Measurements from ENCODE around the gene KCNN2. TPM values are rescaled to one million over a fixed set of nuclear protein-coding genes. Genes with fewer than 3 reads are reported as not detected.

KCNN2 gene
- total RNA-seq, 4 donors from 2014 or later, result 0.16 to 0.93 (median 0.25) TPM; not detected in 1

DNA sequence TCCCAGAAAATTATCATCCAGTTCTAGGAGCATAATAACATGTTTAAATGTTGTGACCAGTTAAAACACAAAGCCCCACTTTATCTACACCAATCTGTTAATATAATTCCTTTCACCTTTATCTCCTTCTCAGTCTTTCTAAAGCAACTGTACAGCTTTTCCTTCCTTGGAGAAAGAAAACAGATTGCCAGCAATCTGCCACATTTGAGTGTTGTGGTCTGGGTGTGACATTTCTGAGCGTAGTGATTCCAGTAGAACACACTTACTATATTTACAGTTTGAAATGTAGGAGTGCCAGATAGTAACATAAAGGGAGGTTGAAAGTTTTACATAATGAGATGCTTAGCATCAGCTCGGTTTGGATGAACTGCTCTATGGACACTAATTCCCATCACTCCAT lies 76.1 kb downstream of the KCNN2 start:
- no peak for ATAC-seq
- Histone ChIP-seq H3K4me1 (no peaks in the 10 kb centered on the region), H3K4me3 (no peak overlapping the region), H3K27me3 (no peaks in the 10 kb centered on the region), H3K36me3 (no peaks in the 10 kb centered on the region), H3K27ac (no peak overlapping the region), H3K9me3 (no peaks in the 10 kb centered on the region)
- in situ Hi-C loops (cut with MboI; ENCODE audit: low sequenced_read_pairs in 4 of 4), result no loop called here
- TF ChIP-seq, protein P1, sequence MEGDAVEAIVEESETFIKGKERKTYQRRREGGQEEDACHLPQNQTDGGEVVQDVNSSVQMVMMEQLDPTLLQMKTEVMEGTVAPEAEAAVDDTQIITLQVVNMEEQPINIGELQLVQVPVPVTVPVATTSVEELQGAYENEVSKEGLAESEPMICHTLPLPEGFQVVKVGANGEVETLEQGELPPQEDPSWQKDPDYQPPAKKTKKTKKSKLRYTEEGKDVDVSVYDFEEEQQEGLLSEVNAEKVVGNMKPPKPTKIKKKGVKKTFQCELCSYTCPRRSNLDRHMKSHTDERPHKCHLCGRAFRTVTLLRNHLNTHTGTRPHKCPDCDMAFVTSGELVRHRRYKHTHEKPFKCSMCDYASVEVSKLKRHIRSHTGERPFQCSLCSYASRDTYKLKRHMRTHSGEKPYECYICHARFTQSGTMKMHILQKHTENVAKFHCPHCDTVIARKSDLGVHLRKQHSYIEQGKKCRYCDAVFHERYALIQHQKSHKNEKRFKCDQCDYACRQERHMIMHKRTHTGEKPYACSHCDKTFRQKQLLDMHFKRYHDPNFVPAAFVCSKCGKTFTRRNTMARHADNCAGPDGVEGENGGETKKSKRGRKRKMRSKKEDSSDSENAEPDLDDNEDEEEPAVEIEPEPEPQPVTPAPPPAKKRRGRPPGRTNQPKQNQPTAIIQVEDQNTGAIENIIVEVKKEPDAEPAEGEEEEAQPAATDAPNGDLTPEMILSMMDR (IDR thresholded peaks at IDR 0.05 in 4 of 5, conservative IDR thresholded peaks at IDR 0.05 in 1 of 5), result no peak
- no peak for TF ChIP-seq POLR2A (IDR thresholded peaks at IDR 0.05)
- DNase-seq, result no peak
- intact Hi-C loops (cut with DNase I; ENCODE audit: low total_unique reads), result no loop called here

GRCh38 chr5:114438471-114438870 lies 76.6 kb downstream of the KCNN2 start:
- Histone ChIP-seq H3K4me3 (no peak overlapping the region), H3K9me3 (no peaks in the 10 kb centered on the region), H3K27ac (no peak overlapping the region), H3K36me3 (no peaks in the 10 kb centered on the region), H3K4me1 (no peaks in the 10 kb centered on the region), H3K27me3 (no peaks in the 10 kb centered on the region)
- intact Hi-C loops (cut with DNase I; ENCODE audit: low total_unique reads), result no loop called here
- in situ Hi-C loops (cut with MboI; ENCODE audit: low sequenced_read_pairs in 4 of 4), result no loop called here
- DNase-seq, result no peak
- ATAC-seq, result no peak
- TF ChIP-seq, protein P1 (IDR thresholded peaks at IDR 0.05 in 4 of 5, conservative IDR thresholded peaks at IDR 0.05 in 1 of 5), result no peak
- TF ChIP-seq POLR2A (IDR thresholded peaks at IDR 0.05), result no peak

- H3K4me1 ChIP-seq, result peaks cover 0 to 6% of the 10 kb centered on the region in 2 donors
- H3K36me3 ChIP-seq, result no peaks in the 10 kb centered on the region
- DNase-seq (no peak), ATAC-seq (no peak)
- no peaks in the 10 kb centered on the region for H3K27me3 ChIP-seq
- no peaks in the 10 kb centered on the region for H3K9me3 ChIP-seq
- no peak overlapping the region for H3K4me3 ChIP-seq
- intact Hi-C loops (cut with DNase I; ENCODE audit: low total_unique reads) (no loop called here), in situ Hi-C loops (cut with MboI; ENCODE audit: low sequenced_read_pairs in 4 of 4) (loop anchor here in 2 of 4 donors (10.0 kb wide), 3 partner anchors 342 to 832 kb away; no protein-coding TSS in a partner anchor)
- H3K27ac ChIP-seq, result no peak overlapping the region
- TF ChIP-seq POLR2A (IDR thresholded peaks at IDR 0.05), result no peak
- TF ChIP-seq, protein P1 (IDR thresholded peaks at IDR 0.05 in 4 of 5, conservative IDR thresholded peaks at IDR 0.05 in 1 of 5), result no peak
Measured at GRCh38 chr5:114447084-114447773, 85.4 kb downstream of the KCNN2 start.

DNA sequence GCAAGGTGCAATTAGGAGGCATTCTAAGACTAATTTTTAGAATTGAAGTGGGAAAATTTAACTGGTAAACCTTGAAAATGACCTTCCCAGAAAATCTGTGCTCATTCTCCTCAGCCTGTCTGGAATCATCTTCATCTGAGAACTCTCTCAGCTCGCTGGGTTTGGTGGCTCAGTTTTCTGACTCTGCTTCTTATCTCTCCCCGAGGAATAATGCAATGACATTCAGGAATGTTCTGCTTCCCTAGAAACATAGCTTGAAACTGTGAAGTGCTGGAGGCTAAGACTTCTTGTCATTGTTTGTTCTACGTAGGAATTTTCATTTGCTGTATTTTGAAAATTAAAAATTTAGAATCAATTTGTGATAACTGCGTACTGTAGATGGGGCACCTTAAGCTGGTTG lies 86.6 kb downstream of the KCNN2 start:
- ATAC-seq, result no peak
- in situ Hi-C loops (cut with MboI; ENCODE audit: low sequenced_read_pairs in 4 of 4), result loop anchor here in 2 of 4 donors (10.0 kb wide), 3 partner anchors 344 to 834 kb away; no protein-coding TSS in a partner anchor
- intact Hi-C loops (cut with DNase I; ENCODE audit: low total_unique reads), result no loop called here

More for the DNA sequence above, 86.6 kb downstream of the KCNN2 start:
- H3K36me3 ChIP-seq, result no peaks in the 10 kb centered on the region
- DNase-seq, result no peak
- H3K9me3 ChIP-seq, result no peaks in the 10 kb centered on the region
- H3K27me3 ChIP-seq, result no peaks in the 10 kb centered on the region
- no peak overlapping the region for H3K4me3 ChIP-seq
- H3K4me1 ChIP-seq, result peaks cover 0 to 6% of the 10 kb centered on the region in 2 donors
- H3K27ac ChIP-seq, result no peak overlapping the region
- TF ChIP-seq, protein P1 (IDR thresholded peaks at IDR 0.05 in 4 of 5, conservative IDR thresholded peaks at IDR 0.05 in 1 of 5), result no peak
- TF ChIP-seq POLR2A (IDR thresholded peaks at IDR 0.05), result no peak
